Activated T-cell treated with anti-CD3 and anti-CD28 coated beads for 4 hours (primary cell): ENCODE measurements around the gene FOXO3.
"Not testable (repeated sequence)": the region's sequence is repeated elsewhere in the genome, so short reads cannot be mapped to it uniquely, and the experiment has no call there.

Experiments used
- DNase-seq: peaks from one replicate; pipeline ENCODE4 v3.0.0-alpha.2; 2020

FOXO3 gene

DNA sequence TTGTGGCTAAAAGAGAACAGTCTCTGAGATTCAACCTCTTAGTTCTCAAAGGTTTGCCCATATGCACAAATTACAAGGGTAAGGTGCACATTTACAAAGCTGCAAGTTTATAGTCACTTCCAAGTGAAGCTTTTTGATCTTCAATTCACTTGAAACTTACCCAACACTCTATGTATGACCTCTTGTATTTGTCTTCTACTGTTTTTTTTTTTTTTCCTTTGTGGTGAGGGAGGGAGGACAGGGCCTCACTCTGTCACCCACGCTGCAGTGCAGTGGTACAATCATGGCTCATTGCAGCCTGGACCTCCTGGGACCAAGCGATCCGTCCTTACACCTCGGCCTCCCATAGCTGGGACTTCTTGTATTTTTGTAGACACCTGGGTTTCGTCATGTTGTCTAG, 4.5 kb upstream of the FOXO3 start:
- DNase-seq, result no peak

DNA sequence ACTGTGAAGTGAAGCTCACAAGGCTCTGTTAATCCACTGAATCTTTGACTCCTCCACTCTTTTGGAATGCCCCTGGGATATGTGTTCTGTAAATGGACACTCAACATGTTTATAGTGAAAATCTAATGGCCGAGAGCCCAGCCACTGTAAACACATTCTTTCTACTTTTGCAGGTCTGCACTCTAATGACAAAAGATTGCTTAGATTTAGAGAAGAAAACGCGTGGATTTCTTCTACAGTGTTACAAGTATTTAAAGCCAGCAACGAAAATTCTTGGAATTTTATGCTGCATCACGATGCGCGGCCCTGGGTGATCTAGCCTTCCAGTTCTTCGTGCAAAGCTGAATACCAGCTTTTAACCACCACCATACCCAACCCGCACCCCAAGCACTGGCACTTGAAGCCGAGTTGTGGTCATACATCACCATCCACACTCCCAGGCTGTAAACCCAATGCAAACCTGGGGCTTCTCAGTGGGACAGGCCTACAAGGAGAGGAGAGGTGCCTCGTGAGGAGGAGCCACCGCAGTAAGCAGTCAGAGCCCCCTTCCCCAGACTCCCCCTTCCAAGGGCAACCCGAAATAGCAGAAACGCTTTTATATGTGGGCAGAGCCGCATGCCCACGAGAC, 3.7 kb upstream of the FOXO3 start:
- DNase-seq, result no peak

DNA sequence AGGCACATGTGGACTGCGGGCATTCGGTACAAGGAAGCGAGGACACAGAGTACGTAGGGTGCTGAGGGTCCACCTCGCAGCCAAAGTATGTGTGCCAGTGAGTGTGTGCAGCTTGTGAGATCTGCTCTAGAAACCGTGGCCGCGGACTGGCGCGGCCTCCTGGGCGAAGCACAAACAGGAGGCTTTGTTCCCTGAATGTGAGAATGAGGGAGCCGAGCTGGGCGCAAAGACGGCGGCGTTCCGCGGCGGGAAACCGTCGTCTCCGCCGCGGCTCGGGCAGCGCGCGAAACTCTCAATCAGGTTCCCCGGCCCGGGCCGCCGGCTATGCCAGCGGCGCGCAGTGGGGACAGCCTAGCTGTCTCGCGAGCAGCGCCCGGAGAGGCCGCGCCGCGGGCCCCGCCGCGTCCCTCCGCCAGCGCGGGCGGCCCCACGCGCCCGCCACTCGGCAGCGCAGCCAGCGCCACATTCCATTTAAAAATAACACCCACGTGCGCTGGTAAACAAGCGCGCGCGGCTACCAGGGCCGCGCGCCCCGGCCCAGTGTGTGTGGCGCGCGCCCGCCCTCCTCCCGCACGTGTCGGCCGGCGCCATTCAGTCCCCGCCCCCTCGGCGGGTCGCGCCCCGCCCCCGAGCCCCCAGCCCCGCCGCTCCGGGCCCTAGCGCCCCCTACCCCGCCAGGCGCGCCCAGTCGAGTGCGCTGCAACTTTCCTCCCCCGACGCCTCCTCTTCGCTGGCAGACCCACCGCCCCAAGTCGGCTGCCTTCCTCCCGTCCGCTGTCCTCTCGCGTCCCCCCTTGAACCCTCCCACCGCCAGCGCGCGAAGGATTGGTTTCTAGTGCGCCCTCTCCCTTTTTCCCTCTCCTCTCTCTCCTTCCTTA, 3.0 kb upstream of the FOXO3 start:
- peak; percentile 68 for DNase-seq

DNA sequence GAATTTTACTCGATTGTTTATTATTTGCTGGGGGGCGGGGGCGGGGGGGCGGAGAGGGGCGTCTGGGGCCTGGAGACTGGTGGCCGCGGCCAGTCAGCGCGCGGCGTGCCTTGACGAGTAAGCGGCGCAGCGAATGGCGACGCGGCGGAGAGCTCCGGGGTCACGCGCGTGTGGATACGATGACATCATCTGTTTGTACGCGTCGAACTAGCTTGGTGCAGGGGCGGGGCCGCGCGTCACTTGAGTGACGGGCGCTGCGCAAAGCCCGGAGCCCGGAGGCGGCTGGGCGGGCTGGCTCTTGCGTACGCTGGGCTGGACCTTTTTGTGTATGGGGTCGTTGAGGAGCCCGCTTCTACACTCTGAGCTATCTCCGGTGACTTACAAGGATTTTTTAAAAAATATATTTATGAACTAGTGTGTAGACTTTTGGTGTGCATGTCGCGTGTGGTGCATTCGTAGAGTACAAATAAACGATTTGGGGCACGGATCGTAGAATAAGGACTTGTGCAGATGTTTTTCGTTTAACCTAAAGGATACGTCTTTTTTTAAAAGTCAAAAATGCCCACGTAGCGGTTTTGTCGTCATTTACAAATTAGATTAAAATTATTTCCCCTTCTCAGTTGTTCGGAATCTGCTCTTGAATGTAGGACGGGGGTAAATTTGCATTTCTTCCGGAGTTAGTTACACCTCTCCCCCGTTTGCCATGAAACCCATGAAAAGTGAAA, 2.2 kb upstream of the FOXO3 start:
- DNase-seq, result peak; percentile 94

DNA sequence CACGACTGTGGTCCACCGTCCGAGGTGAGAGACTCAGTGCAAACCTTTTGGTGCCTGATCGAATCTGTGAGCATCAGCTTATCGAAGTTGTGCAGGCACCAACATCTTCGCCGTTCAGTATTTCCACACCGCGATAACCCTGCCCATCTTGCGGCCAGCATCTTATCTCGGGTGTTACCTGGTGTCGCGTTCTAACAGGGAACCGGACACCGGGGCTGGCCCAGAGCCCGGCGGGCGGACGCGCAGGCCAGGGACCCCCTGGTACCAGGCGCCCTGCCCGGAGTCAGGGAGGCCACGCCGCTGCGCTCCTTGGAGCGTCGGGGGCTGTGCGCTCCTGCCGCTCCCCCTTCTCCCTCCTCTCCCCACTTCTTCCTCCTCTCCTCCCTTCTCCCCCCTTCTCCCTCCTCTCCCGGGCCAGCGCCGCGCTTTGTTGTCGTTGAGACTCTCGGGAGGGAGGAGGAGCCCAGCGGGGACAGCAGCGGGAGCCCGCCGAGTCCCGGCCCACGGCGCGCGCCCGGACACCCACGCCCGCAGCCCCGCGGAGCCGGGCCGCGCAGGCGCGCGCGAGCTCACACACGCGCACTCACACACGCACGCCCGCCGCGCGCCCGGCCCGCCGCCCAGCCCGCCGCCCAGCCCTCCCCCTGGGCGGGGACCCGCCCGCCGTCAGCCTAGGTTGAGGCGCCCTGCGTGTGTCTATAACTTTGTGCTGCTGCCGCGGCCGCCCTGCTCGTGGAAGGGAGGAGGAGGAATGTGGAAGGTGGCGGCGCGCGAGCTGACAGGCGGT, 1.4 kb upstream of the FOXO3 start:
- peak; percentile 75 for DNase-seq

DNA sequence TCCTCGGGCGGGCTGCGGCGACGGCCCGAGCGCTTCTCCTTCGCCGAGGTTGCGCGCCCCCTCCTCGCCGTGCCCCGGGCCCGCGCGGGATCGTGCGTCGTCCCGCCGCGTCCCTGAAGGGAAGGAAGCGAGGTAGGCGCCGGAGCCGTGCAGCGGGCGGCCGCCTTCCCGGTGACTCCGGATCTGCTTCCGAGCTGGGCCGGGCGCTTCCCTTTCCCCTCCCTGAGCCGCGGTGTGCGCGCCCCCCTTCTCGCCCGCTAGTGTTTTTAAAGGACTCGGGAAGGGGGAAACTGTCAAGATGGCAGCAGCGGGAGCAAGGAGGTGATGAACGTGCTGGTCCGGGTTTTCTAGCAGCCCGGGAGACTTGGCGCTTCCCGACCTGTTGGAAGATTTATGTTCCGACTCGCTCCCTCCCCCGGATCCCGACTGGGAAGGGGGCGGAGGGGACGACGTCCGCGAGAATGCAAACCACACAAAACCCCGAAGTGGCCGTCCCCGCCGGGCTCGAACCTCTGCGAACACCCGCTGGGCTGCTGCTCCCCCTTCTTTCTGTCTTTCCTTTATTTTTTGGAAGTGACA, 744 bp upstream of the FOXO3 start:
- DNase-seq, result no peak

DNA sequence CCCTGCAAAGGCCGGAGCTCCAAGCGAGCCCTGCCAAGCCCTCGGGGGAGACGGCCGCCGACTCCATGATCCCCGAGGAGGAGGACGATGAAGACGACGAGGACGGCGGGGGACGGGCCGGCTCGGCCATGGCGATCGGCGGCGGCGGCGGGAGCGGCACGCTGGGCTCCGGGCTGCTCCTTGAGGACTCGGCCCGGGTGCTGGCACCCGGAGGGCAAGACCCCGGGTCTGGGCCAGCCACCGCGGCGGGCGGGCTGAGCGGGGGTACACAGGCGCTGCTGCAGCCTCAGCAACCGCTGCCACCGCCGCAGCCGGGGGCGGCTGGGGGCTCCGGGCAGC, 561 bp downstream of the FOXO3 start:
- DNase-seq, result not testable (repeated sequence)

DNA sequence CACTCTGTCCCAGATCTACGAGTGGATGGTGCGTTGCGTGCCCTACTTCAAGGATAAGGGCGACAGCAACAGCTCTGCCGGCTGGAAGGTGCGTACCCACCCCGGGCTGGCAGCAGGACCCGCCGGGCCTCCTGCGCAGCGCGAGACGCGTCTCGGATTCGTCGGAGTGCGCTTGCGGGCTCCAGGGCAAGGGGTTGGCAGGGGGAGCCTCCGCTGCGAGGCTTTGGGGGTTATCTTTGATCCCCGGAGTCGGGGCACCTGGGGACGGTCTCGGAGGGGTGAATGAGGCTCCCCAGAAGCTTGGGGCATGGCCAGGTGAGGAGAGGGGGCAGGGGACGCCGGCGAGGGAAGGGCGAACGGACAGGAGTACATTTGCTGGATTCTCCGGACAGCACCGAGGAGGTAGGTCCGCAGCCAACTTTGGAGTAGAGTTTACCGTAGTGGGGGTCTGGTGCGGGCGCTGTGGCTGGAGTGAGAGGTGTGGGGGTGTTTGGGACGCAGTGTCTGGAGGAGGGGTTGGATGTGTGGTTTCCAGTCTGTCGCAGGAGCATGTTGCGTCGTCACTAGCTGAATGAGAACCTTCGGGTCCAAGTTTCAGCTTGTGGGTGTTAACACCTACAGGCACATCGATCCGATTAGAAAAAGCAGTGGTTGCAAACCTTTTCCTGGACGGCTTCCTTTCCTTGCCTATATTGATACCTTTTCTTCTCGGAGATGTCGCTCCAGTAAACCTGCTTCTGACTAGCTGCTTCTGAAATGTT, 1.2 kb downstream of the FOXO3 start:
- no peak for DNase-seq

DNA sequence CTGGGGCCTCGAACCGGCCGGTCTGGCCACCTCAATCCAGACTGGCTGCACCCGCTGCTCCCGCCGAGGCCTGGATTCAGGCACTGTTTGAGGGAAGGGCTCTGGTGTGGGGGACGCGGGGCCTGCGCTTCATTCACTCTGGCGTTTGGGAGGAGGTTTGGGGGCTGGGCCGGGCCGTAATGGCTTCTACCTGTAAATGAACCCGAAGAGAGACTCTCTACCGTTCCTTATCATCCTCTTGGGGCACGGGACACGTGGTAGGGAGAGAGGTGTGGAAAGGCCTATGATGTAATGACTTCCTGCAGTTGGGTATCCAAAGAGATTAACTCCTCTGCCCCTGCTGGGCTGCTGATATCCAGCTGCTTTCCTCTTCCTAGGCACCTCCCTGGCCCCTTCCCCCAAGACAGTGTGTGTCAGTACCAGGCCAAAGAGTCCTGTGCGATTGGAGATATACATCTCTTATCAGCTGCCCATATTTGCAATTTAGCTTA, 1.8 kb downstream of the FOXO3 start:
- DNase-seq, result no peak

DNA sequence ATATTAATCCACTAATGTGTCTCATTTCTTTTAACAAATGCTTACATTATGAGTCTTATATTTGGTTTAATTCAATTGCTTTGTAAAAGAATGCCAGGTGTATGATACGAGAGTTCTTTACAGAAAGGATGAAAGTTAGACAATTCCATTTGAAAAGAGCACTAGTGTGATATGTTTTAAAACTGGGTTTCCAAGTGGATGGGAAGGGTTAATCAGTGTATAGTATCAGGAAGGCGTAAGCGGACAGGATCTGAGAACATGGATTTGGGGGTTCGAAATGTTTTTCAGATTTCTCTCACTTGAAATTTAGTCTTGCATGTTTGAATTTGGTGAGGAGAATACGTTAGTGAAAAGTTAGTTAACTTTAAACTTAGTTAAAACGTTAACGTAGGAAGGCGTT, 2.6 kb downstream of the FOXO3 start:
- no peak for DNase-seq

DNA sequence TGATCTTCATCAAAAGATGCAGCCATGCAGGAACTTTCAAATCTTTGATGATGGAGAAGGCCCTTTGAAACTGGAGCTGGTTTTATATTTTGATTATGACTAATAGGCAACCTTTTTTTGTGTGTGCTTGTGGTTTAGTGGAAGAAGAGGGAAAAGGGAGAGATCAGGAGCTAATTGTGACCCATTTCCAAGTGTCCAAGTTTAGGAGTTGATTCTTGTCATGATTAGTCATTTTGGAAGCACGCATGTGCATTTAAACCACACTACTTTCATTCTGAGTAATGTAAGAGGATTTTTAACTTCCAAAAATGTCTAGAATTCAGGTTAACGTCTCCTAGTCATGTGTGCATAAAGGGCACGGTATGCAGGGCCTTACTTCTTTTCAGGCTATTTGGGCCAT, 3.5 kb downstream of the FOXO3 start:
- no peak for DNase-seq

DNA sequence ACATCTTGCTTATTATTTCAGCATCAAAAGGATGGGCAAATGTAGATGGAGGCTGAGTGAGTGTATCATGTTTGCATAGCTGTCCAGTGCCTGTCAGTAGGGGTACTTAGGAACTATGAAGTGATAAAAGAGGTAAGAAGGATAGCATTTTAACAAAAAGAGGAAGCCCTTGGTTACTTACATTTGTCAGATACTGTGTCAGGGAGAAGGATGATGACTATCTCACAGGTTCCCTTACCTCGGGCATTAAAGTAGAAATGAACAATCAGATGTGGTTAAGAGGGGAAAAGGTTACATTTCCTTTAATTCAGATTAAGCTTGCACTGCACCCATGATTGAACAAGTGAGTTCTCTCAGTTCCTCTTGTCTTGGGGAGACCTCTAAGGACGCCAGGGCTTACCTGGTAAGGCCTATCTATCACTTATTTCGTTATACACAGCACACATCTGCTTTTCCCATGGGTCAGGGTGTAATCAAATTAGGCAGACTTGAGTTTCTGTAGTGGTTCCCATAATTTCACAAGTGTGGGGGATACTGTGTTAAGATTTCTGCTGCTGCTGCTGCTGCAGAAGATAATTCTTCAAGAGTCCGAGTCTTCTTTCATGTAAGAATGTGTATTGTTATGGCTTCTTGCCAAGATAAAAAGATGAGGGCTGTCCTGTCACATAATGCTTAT, 4.5 kb downstream of the FOXO3 start:
- no peak for DNase-seq

DNA sequence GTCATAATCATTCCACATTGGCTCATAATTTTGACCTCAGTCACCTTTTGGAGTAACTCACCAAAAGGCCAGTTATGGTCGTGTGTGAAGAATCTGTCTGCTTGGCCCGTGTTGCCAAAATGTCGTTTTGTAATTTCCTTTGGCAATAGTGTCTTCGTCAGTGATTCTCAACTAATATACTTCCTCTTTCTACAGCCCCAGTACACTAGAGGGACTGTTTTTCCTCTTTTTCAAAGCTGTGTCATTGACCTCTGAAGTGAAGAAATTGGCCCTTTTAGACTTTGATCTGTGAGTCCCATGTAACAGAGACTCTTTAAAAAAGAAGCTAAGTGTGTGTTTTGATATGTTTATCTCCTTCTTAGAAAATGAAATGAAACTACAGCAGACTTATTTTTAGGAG, 5.2 kb downstream of the FOXO3 start:
- no peak for DNase-seq

DNA sequence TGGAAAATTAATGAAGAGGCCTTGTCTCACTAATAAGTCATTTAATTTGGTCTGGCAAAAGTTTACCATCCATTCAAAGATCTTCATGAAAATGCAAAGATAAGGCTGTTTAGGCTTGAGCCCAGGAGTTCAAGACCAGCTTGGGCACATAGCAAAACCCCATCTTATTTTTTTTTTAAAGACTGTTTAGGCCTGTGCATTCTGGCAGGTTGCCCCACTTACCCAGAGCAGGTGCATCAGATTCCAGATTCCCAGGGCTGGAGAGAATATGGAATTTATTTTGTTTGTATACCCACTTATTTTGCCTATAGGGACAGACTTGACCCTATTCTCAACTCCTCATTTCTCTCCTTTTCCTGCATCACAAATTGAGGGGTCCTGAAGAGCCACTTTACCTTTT, 5.7 kb downstream of the FOXO3 start:
- DNase-seq, result no peak

DNA sequence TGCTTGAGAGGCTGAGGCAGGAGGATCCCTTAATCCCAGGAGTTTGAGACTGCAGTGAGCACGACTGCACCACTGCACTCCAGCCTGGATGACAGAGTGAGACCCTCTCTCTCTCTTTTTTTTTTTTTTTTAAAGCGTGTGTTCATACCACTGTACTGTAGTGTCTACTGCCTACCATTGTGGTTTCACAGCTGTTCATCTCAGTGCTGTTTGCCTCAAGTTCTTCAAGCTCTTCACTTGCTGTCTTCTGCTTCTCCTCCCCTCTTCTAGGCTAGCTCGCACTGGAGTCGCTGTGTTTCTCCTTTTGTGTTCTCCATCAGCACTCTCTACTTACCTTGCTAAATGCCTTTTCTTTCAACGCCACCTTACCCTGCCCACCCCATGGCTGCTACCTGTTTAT, 7.4 kb downstream of the FOXO3 start:
- DNase-seq, result no peak

DNA sequence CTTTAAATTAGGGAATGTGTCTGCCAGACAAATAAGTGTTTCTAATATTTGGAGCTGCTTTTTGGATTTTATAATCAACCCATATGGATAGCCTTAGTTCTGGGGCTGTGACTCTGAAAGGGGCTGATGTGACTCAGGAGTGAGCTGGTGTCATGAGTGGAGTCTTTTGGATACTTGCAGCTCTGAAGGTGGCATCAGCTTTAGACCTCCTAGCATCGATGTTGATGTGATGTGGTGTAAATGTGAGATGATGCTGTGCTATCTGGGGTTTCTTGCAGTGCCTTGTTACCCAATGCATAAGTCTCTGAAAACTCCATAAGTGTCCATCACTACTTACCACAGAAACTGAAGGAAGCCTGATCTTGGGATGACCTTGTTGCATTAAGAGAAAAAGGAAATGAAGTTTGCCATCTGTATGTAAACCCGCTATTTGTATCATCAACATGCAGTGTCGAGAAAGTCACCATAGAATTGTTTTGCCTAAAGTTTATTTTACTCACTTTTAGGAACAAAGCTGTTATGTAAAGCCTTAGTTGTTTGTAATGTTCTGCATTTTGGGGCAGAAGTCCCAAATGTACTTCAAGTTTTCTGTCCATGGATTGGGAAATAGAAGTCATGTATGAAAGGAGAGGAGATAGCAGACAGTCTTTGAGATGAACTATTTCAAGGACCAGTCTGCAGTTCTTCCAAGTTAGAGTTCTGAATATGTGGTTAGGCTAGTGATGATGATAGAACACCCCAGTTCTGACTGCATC, 8.0 kb downstream of the FOXO3 start:
- DNase-seq, result no peak

DNA sequence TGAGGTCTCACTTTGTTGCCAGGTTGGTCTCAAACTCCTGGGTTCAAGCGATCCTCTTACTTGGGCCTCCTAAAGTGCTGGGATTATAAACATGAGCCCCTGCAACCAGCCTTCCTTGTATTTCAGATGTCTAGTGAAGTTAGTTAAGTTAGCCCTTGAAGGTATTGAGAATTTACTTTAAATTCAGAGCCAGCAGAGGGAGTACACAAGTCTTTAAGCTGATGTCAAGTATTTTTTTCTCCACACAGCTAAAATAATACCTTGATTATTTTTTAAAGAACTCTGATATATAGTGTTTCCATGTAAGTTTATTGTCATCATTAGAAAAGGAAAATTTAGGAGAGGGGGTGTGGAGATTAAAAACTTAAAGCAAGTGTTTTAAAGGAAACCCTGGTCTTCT, 9.8 kb downstream of the FOXO3 start:
- DNase-seq, result no peak

DNA sequence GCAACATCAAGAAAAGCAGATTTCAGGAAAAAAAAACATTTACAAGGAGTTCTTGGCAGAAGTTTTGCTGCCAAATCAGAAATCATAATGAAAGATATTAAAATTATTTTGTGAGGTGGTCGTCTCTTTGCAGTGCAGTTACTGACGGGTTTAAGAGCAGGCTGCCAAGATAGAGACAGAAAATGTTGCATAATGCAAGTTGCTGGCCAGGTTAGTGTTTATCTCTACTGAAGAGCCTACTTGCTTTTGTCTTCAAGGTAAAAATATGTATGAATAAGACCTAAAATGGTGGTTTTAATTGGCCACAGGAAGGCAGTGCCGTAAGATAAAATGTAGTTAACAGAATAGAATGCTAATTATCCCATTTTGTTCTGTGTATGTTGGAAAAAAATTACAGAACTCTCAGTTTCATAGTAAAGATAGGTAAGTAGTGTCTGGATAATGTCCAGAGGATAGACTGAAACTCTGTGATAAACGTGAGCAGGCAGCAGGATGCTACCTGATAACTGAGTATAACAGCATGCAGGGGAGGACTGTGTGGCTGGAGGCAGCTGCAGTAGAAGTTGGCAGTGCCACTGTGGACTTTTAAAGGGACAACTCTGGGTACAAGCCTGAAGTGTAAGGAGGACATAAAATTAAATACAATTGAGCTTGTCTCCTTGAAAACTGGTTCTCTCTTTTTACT, 13.9 kb downstream of the FOXO3 start:
- no peak for DNase-seq

DNA sequence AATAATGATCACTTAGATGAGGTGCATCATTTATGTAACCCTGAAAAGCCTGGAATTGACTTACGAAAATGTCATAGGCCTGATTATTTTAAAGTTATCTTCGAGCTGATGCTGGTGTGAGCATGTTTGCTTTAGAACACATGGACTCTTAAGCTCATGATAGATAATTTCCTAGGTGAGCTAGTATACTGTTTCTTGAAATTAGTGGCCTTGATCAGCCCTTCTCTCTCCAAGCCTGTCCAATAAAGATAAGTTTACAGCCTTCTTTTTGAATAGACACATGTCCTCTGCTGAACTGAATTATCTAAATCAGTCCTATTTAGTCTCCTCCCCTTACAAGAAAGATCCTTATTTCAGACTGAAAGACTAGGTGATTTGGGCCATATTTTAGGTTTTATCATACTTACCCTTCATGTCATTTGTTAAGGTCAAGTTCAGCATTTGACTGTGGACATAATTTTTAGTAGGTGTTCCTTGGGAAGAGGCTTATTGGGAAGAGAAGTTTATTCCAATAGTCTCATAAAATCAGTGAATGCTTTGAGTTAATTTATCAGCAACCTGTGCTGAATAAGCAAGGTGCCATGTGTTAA, 15.3 kb downstream of the FOXO3 start:
- no peak for DNase-seq

DNA sequence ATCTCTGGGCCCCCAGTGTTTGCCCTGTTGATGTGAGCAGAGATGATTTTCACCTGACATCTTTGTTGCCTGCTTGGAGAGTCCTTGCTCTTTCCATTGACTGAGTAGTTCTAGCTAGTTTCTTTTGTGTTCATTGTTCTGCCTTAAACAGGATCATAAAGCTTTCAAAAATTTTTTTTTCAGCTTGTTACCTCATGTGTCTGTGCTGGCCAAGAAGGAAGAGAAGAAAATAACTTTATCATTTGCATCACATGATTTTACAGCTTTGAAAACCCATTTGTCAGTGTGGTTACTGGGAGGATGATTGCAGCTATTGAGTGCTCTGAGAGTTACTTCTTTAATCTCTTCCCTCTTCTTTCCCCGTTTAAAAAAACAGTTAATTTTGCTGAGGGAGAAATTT, 16.0 kb downstream of the FOXO3 start:
- DNase-seq, result no peak
